Right lobe of liver (tissue), 4 donors: Measurements from ENCODE around the gene ZNF512B.
"Not testable (repeated sequence)": the region's sequence is repeated elsewhere in the genome, so short reads cannot be mapped to it uniquely, and the experiment has no call there.

Source experiments
- CTCF ChIP-seq, 4 donors: fragments of 200-600 bp in 3 of 4; fragments of 450-650 bp in 1 of 4; IDR thresholded peaks; one replicate each; pipeline versions ENCODE4 v1.5.1 to v1.8.0; 2016 to 2022; ENCODE audit warnings: antibody characterized with exemption in 4 of 4, mild to moderate bottlenecking in 2 of 4
- POLR2A ChIP-seq: fragments of 450-650 bp; IDR thresholded peaks from one replicate; pipeline ENCODE4 v1.6.1; 2017; ENCODE audit warnings: antibody characterized with exemption, mild to moderate bottlenecking
- donor health status: DM: no; HTN: no; CAD: no.
- donor health status: DM: no; HTN: no; CAD: no.
- donor health status: DM: no; HTN: yes; CAD: no.

- TF ChIP-seq CTCF (IDR thresholded peaks at IDR 0.05); POLR2A: not testable (repeated sequence)
Measured at GRCh38 chr20:63916371-63916939, 53.3 kb downstream of the ZNF512B start.
